Upper lobe of right lung (tissue), 1 donor: ENCODE results near the gene PIN4. TPM values are rescaled to one million over a fixed set of nuclear protein-coding genes. Genes with fewer than 3 reads are reported as not detected.
A peak's percentile ranks its signal among the peaks of the same experiment; 100 is the strongest.

ENCODE experiments used
- ATAC-seq: fragments of 200-7000 bp; cut with Tn5 transposase; one replicate; pipeline ENCODE4 v1.9.1; 2020; ENCODE audit warnings: mild to moderate bottlenecking, moderate library complexity
- DNase-seq: peaks from one replicate; pipeline ENCODE4 v3.0.0-alpha.2; 2020
- H3K27ac ChIP-seq: fragments of 200-600 bp; one replicate; pipeline ENCODE4 v1.8.0; 2022
- H3K27me3 ChIP-seq: fragments of 200-600 bp; one replicate; pipeline ENCODE4 v1.8.0; 2022; ENCODE audit warnings: mild to moderate bottlenecking
- H3K36me3 ChIP-seq: fragments of 200-600 bp; one replicate; pipeline ENCODE4 v1.8.0; 2022
- H3K4me1 ChIP-seq: fragments of 200-600 bp; one replicate; pipeline ENCODE4 v1.8.0; 2022
- H3K4me3 ChIP-seq: fragments of 200-600 bp; one replicate; pipeline ENCODE4 v1.8.0; 2022; ENCODE audit warnings: mild to moderate bottlenecking
- H3K9me3 ChIP-seq: fragments of 200-600 bp; one replicate; pipeline ENCODE4 v1.8.0; 2022
- CTCF ChIP-seq: fragments of 200-600 bp; IDR thresholded peaks from one replicate; pipeline ENCODE4 v1.8.0; 2022; ENCODE audit warnings: antibody characterized with exemption
- intact Hi-C: fragments of 100-400 bp; cut with DNase I; formaldehyde crosslinking; loops from one replicate; pipeline ENCODE4 v1.11.0; 2022
- total RNA-seq: library from RNA; stranded (reverse); fragmentation: NEBNext Ultra II Directional; extraction: Animal tissue kit (Norgen Biotek cat#: 25700); gene quantifications from one replicate; pipeline ENCODE4 v1.2.1, GENCODE V29; 2021
- donor health status: DM: no; HTN: yes; CAD: no; lungs with severe emphysema.

Gene PIN4
- total RNA-seq, 1 donor from 2014 or later = 8.8 TPM

GRCh38 chrX:72243472-72243871, 61.9 kb downstream of the PIN4 start:
- H3K27ac ChIP-seq = no peak overlapping the region
- no peaks in the 10 kb centered on the region for H3K4me1 ChIP-seq
- intact Hi-C loops = no loop called here
- H3K9me3 ChIP-seq = no peaks in the 10 kb centered on the region
- H3K27me3 ChIP-seq = no peaks in the 10 kb centered on the region
- no peak for DNase-seq
- no peak overlapping the region for H3K4me3 ChIP-seq
- H3K36me3 ChIP-seq = no peaks in the 10 kb centered on the region
- TF ChIP-seq CTCF = no peak
- ATAC-seq = no peak

- Histone ChIP-seq H3K27me3 (no peaks in the 10 kb centered on the region), H3K9me3 (no peaks in the 10 kb centered on the region), H3K36me3 (no peaks in the 10 kb centered on the region), H3K27ac (no peak overlapping the region), H3K4me1 (no peaks in the 10 kb centered on the region), H3K4me3 (no peak overlapping the region)
- DNase-seq = no peak
- TF ChIP-seq CTCF = peak; percentile 58
- peak; percentile 89 for ATAC-seq
- intact Hi-C loops = no loop called here
Observed at GRCh38 chrX:72245461-72246089, 64.0 kb downstream of the PIN4 start.

- H3K4me1 ChIP-seq = no peaks in the 10 kb centered on the region
- H3K4me3 ChIP-seq = no peak overlapping the region
- no peaks in the 10 kb centered on the region for H3K27me3 ChIP-seq
- no peaks in the 10 kb centered on the region for H3K9me3 ChIP-seq
- TF ChIP-seq CTCF = no peak
- no peak overlapping the region for H3K27ac ChIP-seq
- intact Hi-C loops = no loop called here
- peak; percentile 74 for ATAC-seq
- H3K36me3 ChIP-seq = no peaks in the 10 kb centered on the region
- DNase-seq = peak; percentile 65
Observed at GRCh38 chrX:72247206-72247942, 65.8 kb downstream of the PIN4 start.

Other genes starting within 250 kb of the PIN4 start
- gene RTL5, start 49.8 kb upstream of the PIN4 start, total RNA-seq = 9.2 TPM
- not detected for gene ERCC6L, start 57.3 kb downstream of the PIN4 start, total RNA-seq
- 640 TPM for gene RPS4X, start 95.5 kb downstream of the PIN4 start, total RNA-seq
- gene CITED1, start 124.2 kb downstream of the PIN4 start, total RNA-seq = 0.43 TPM